ENCODE measurements around the gene PDCD1. TPM values are rescaled to one million over a fixed set of nuclear protein-coding genes. Genes with fewer than 3 reads are reported as not detected.

The PDCD1 gene
- total RNA-seq, 2 experiments from 2014 or later: 33.2 to 37.2 TPM

GRCh38 chr2:241844831-241845578 lies 13.7 kb downstream of the PDCD1 start:
- Mint-ChIP-seq H3K36me3 (ENCODE audit: low read depth) (peaks cover 6% of the 10 kb centered on the region), H3K9me3 (ENCODE audit: low read depth) (no peaks in the 10 kb centered on the region), H3K27ac (peak overlapping the region; percentile 85), H3K27me3 (no peaks in the 10 kb centered on the region), H3K4me3 (peak overlapping the region; percentile 67), H3K4me1 (peaks cover 36% of the 10 kb centered on the region)
- ChIA-PET CTCF (interaction anchor here (0.7 to 2.0 kb wide), 8 partner anchors 9 to 1769 kb away, joined by 3 to 6 read pairs (median 4); no protein-coding TSS in a partner anchor), POLR2A (interaction anchor here (0.6 to 1.4 kb wide), 8 partner anchors 14 to 147 kb away, joined by 3 to 13 read pairs (median 4); no protein-coding TSS in a partner anchor)
- intact Hi-C loops (cut with DNase I, micrococcal nuclease): loop anchor here in 1 of 2 experiments (1.0 to 5.0 kb wide), 8 partner anchors 14 to 403 kb away; partner anchors contain the start of genes D2HGDH and DTYMK
- ATAC-seq (no peak), DNase-seq (peak; percentile 29)

- no peaks in the 10 kb centered on the region for H3K27me3 Mint-ChIP-seq
- ATAC-seq: peak; percentile 82
- no peaks in the 10 kb centered on the region for H3K9me3 Mint-ChIP-seq (ENCODE audit: low read depth)
- POLR2A ChIA-PET: interaction anchor here (0.6 to 1.4 kb wide), 6 partner anchors 15 to 146 kb away, joined by 3 to 13 read pairs (median 4); no protein-coding TSS in a partner anchor
- H3K4me3 Mint-ChIP-seq: peak overlapping the region; percentile 67
- CTCF ChIA-PET: interaction anchor here (0.8 to 2.0 kb wide), 6 partner anchors 10 to 156 kb away, joined by 3 to 6 read pairs (median 4); no protein-coding TSS in a partner anchor
- H3K36me3 Mint-ChIP-seq (ENCODE audit: low read depth): peaks cover 6% of the 10 kb centered on the region
- intact Hi-C loops (cut with DNase I, micrococcal nuclease): loop anchor here in 1 of 2 experiments (1.0 to 5.0 kb wide), 8 partner anchors 15 to 402 kb away; partner anchors contain the start of genes D2HGDH and DTYMK
- peak overlapping the region; percentile 85 for H3K27ac Mint-ChIP-seq
- H3K4me1 Mint-ChIP-seq: peaks cover 36% of the 10 kb centered on the region
- DNase-seq: peak; percentile 95
Measured at GRCh38 chr2:241844066-241844728, 14.5 kb downstream of the PDCD1 start.

- POLR2A ChIA-PET: interaction anchor here (1.0 to 1.4 kb wide), 4 partner anchors 16 to 143 kb away, joined by 3 to 13 read pairs (median 4); no protein-coding TSS in a partner anchor
- no peak for ATAC-seq
- CTCF ChIA-PET: interaction anchor here (0.8 to 2.0 kb wide), 3 partner anchors 35 to 156 kb away, joined by 3 to 6 read pairs (median 4); no protein-coding TSS in a partner anchor
- Mint-ChIP-seq H3K27me3 (no peaks in the 10 kb centered on the region), H3K4me1 (peaks cover 39% of the 10 kb centered on the region), H3K36me3 (ENCODE audit: low read depth) (peaks cover 3% of the 10 kb centered on the region), H3K27ac (peak overlapping the region; percentile 67), H3K9me3 (ENCODE audit: low read depth) (no peaks in the 10 kb centered on the region), H3K4me3 (peak overlapping the region; percentile 45)
- no peak for DNase-seq
- intact Hi-C loops (cut with DNase I, micrococcal nuclease): loop anchor here in 1 of 2 experiments (1.0 to 5.0 kb wide), 8 partner anchors 16 to 401 kb away; partner anchors contain the start of genes D2HGDH and DTYMK
Measured at GRCh38 chr2:241843321-241844065, 15.2 kb downstream of the PDCD1 start.

GRCh38 chr2:241842620-241843211 lies 16.0 kb downstream of the PDCD1 start:
- H3K9me3 Mint-ChIP-seq (ENCODE audit: low read depth): no peaks in the 10 kb centered on the region
- DNase-seq (peak; percentile 65), ATAC-seq (peak; percentile 24)
- H3K36me3 Mint-ChIP-seq (ENCODE audit: low read depth): peaks cover 3% of the 10 kb centered on the region
- POLR2A ChIA-PET: interaction anchor here (1.0 kb wide), 1 partner anchor 143 kb away, joined by 3 read pairs; no protein-coding TSS in a partner anchor
- H3K27ac Mint-ChIP-seq: peak overlapping the region; percentile 67
- H3K4me1 Mint-ChIP-seq: peaks cover 40% of the 10 kb centered on the region
- H3K4me3 Mint-ChIP-seq: peak overlapping the region; percentile 45
- intact Hi-C loops (cut with DNase I, micrococcal nuclease): loop anchor here in 1 of 2 experiments (5.0 kb wide), 2 partner anchors 80 to 400 kb away; no protein-coding TSS in a partner anchor
- CTCF ChIA-PET: no interaction called here
- H3K27me3 Mint-ChIP-seq: no peaks in the 10 kb centered on the region

GRCh38 chr2:241842067-241842415 lies 16.7 kb downstream of the PDCD1 start:
- POLR2A ChIA-PET: no interaction called here
- H3K27me3 Mint-ChIP-seq: peaks cover 5% of the 10 kb centered on the region
- CTCF ChIA-PET: interaction anchor here (0.8 to 1.0 kb wide), 2 partner anchors 27 to 36 kb away, joined by 3 read pairs; no protein-coding TSS in a partner anchor

GRCh38 chr2:241841181-241842066 lies 17.3 kb downstream of the PDCD1 start:
- CTCF ChIA-PET: interaction anchor here (0.7 to 1.0 kb wide), 3 partner anchors 27 to 107 kb away, joined by 3 read pairs; partner anchors contain the start of gene D2HGDH
- ATAC-seq (no peak), DNase-seq (peak; percentile 7)
- Mint-ChIP-seq H3K4me1 (peaks cover 40% of the 10 kb centered on the region), H3K9me3 (ENCODE audit: low read depth) (no peaks in the 10 kb centered on the region), H3K4me3 (no peak overlapping the region), H3K36me3 (ENCODE audit: low read depth) (no peaks in the 10 kb centered on the region), H3K27ac (no peak overlapping the region), H3K27me3 (peaks cover 5% of the 10 kb centered on the region)
- POLR2A ChIA-PET: no interaction called here
- intact Hi-C loops (cut with DNase I, micrococcal nuclease): loop anchor here in 1 of 2 experiments (5.0 kb wide), 2 partner anchors 79 to 399 kb away; no protein-coding TSS in a partner anchor

More at GRCh38 chr2:241842067-241842415, 16.7 kb downstream of the PDCD1 start:
- no peak overlapping the region for H3K4me3 Mint-ChIP-seq
- H3K27ac Mint-ChIP-seq: no peak overlapping the region
- ATAC-seq (no peak), DNase-seq (no peak)
- H3K9me3 Mint-ChIP-seq (ENCODE audit: low read depth): no peaks in the 10 kb centered on the region
- H3K4me1 Mint-ChIP-seq: peaks cover 40% of the 10 kb centered on the region
- peaks cover 3% of the 10 kb centered on the region for H3K36me3 Mint-ChIP-seq (ENCODE audit: low read depth)
- intact Hi-C loops (cut with DNase I, micrococcal nuclease): loop anchor here in 1 of 2 experiments (5.0 kb wide), 2 partner anchors 80 to 400 kb away; no protein-coding TSS in a partner anchor

GRCh38 chr2:241837197-241837965 lies 21.3 kb downstream of the PDCD1 start:
- no peak for ATAC-seq
- ChIA-PET CTCF (no interaction called here), POLR2A (no interaction called here)
- Mint-ChIP-seq H3K9me3 (ENCODE audit: low read depth) (peaks cover 4% of the 10 kb centered on the region), H3K36me3 (ENCODE audit: low read depth) (no peaks in the 10 kb centered on the region), H3K27me3 (peaks cover 7% of the 10 kb centered on the region), H3K4me1 (peaks cover 14% of the 10 kb centered on the region), H3K27ac (no peak overlapping the region), H3K4me3 (no peak overlapping the region)
- intact Hi-C loops (cut with DNase I, micrococcal nuclease): no loop called here
- DNase-seq: peak; percentile 0

GRCh38 chr2:241836292-241836691 lies 22.4 kb downstream of the PDCD1 start:
- Mint-ChIP-seq H3K27me3 (peaks cover 11% of the 10 kb centered on the region), H3K4me3 (no peak overlapping the region), H3K9me3 (ENCODE audit: low read depth) (peaks cover 4% of the 10 kb centered on the region), H3K4me1 (peaks cover 14% of the 10 kb centered on the region), H3K36me3 (ENCODE audit: low read depth) (no peaks in the 10 kb centered on the region), H3K27ac (no peak overlapping the region)
- intact Hi-C loops (cut with DNase I, micrococcal nuclease): no loop called here
- ATAC-seq (no peak), DNase-seq (no peak)
- CTCF ChIA-PET: interaction anchor here (1.0 kb wide), 1 partner anchor 10 kb away, joined by 4 read pairs; no protein-coding TSS in a partner anchor
- POLR2A ChIA-PET: no interaction called here

GRCh38 chr2:241835611-241836010 lies 23.1 kb downstream of the PDCD1 start:
- ATAC-seq: no peak
- no peak overlapping the region for H3K4me3 Mint-ChIP-seq

More at GRCh38 chr2:241835611-241836010, 23.1 kb downstream of the PDCD1 start:
- Mint-ChIP-seq H3K36me3 (ENCODE audit: low read depth) (no peaks in the 10 kb centered on the region), H3K9me3 (ENCODE audit: low read depth) (peaks cover 4% of the 10 kb centered on the region), H3K27ac (no peak overlapping the region), H3K4me1 (peaks cover 14% of the 10 kb centered on the region), H3K27me3 (peaks cover 11% of the 10 kb centered on the region)
- ChIA-PET CTCF (interaction anchor here (1.0 to 1.6 kb wide), 5 partner anchors 9 to 43 kb away, joined by 3 to 7 read pairs (median 4); no protein-coding TSS in a partner anchor), POLR2A (no interaction called here)
- intact Hi-C loops (cut with DNase I, micrococcal nuclease): no loop called here
- peak; percentile 33 for DNase-seq
